Hepatocyte (in vitro differentiated cells): ENCODE measurements around the gene TRMT61A. TPM values are rescaled to one million over a fixed set of nuclear protein-coding genes. Genes with fewer than 3 reads are reported as not detected.

ENCODE experiments used
- DNase-seq: peaks from one replicate; pipeline ENCODE4 v3.0.0-alpha.2; 2016; ENCODE audit warnings: low spot score
- H2AFZ ChIP-seq: fragments of 200-600 bp; sonication (generic); 2 replicates; pipeline ENCODE4 v1.6.0; 2016; ENCODE audit warnings: antibody characterized with exemption, mild to moderate bottlenecking
- H3K27ac ChIP-seq: fragments of 200-600 bp; sonication (generic); 2 replicates; pipeline ENCODE4 v1.5.1; 2016; ENCODE audit warnings: mild to moderate bottlenecking
- H3K27me3 ChIP-seq: fragments of 200-600 bp; sonication (generic); 2 replicates; pipeline ENCODE4 v1.6.1; 2016
- H3K36me3 ChIP-seq: fragments of 200-600 bp; sonication (generic); replicated peaks from 2 replicates; pipeline ENCODE4 v1.5.1; 2016; ENCODE audit warnings: low read depth; ENCODE audit not compliant: insufficient read depth
- H3K4me1 ChIP-seq: fragments of 200-600 bp; sonication (generic); 2 replicates; pipeline ENCODE4 v1.5.1; 2016; ENCODE audit warnings: mild to moderate bottlenecking, moderate library complexity; ENCODE audit not compliant: insufficient read depth
- H3K4me2 ChIP-seq: fragments of 200-600 bp; sonication (generic); 2 replicates; pipeline ENCODE4 v1.6.0; 2016
- H3K4me3 ChIP-seq: fragments of 200-600 bp; sonication (generic); 2 replicates; pipeline ENCODE4 v1.5.1; 2016; ENCODE audit warnings: mild to moderate bottlenecking
- H3K79me2 ChIP-seq: fragments of 200-600 bp; sonication (generic); 2 replicates; pipeline ENCODE4 v1.6.0; 2017; ENCODE audit warnings: mild to moderate bottlenecking
- H3K9me2 ChIP-seq: fragments of 200-600 bp; sonication (generic); replicated peaks from 2 replicates; pipeline ENCODE4 v1.6.0; 2017; ENCODE audit warnings: mild to moderate bottlenecking; ENCODE audit not compliant: insufficient read depth
- H3K9me3 ChIP-seq: fragments of 200-600 bp; sonication (generic); 2 replicates; pipeline ENCODE4 v1.5.1; 2016; ENCODE audit warnings: low read depth, mild to moderate bottlenecking
- H4K20me1 ChIP-seq: fragments of 200-600 bp; sonication (generic); 2 replicates; pipeline ENCODE4 v1.6.0; 2016; ENCODE audit warnings: mild to moderate bottlenecking; ENCODE audit not compliant: insufficient read depth, poor library complexity, severe bottlenecking
- CTCF ChIP-seq: fragments of 200-600 bp; sonication (generic); IDR thresholded peaks from 2 replicates; pipeline ENCODE4 v1.5.1; 2016; ENCODE audit warnings: antibody characterized with exemption, mild to moderate bottlenecking; ENCODE audit not compliant: poor library complexity
- EZH2 ChIP-seq: fragments of 200-600 bp; sonication (generic); IDR thresholded peaks from 2 replicates; pipeline ENCODE4 v1.6.1; 2016; ENCODE audit warnings: antibody characterized with exemption, mild to moderate bottlenecking, borderline replicate concordance
- EZH2phosphoT487 ChIP-seq: fragments of 200-600 bp; sonication (generic); IDR thresholded peaks from one replicate; pipeline ENCODE4 v1.6.1; 2018; ENCODE audit warnings: antibody characterized with exemption, mild to moderate bottlenecking, low read depth, moderate library complexity; ENCODE audit not compliant: unreplicated experiment, severe bottlenecking
- WGBS: methylation state at CpG from one replicate; pipeline ENCODE4 v1.1.6; 2016; ENCODE audit warnings: low lambda C conversion rate; ENCODE audit errors: missing lambda C conversion rate; 5-methylcytosine and 5-hydroxymethylcytosine counted together
- polyA plus RNA-seq: library from polyadenylated mRNA; unstranded; fragments of >200 nt; fragmentation: Nextera tagmentation; extraction: Ambion mirVana; gene quantifications from 2 replicates; pipeline ENCODE4 v1.2.1, GENCODE V29; 2016
- total RNA-seq: library from RNA; depleted of rRNA; stranded (reverse); fragments of >200 nt; gene quantifications from 2 replicates; pipeline ENCODE4 v1.2.3, GENCODE V29; 2014

The TRMT61A gene
- total and polyA plus RNA-seq, 2 experiments from 2014 or later, result 8.9 to 13.2 TPM

GRCh38 chr14:103551338-103551762 is 22.4 kb downstream of the TRMT61A start:
- no peak for DNase-seq
- Histone ChIP-seq H4K20me1 (no peaks in the 10 kb centered on the region), H3K4me1 (no peaks in the 10 kb centered on the region), H3K9me2 (no peaks in the 10 kb centered on the region), H3K79me2 (peaks cover 12% of the 10 kb centered on the region), H3K27ac (no peak overlapping the region), H3K36me3 (no peaks in the 10 kb centered on the region), H3K9me3 (no peaks in the 10 kb centered on the region), H3K27me3 (no peaks in the 10 kb centered on the region), H3K4me2 (no peak overlapping the region), H2AFZ (no peak overlapping the region), H3K4me3 (no peak overlapping the region)
- 93% methylated on average over 17 of the region's 17 CpGs for WGBS
- no peak for TF ChIP-seq CTCF
- no peak for TF ChIP-seq EZH2phosphoT487
- TF ChIP-seq EZH2, result no peak

GRCh38 chr14:103552011-103552845 is 23.2 kb downstream of the TRMT61A start:
- Histone ChIP-seq H3K4me3 (no peak overlapping the region), H3K9me3 (no peaks in the 10 kb centered on the region), H3K4me1 (no peaks in the 10 kb centered on the region), H4K20me1 (peaks cover 6% of the 10 kb centered on the region), H2AFZ (no peak overlapping the region), H3K27ac (no peak overlapping the region), H3K9me2 (no peaks in the 10 kb centered on the region), H3K36me3 (no peaks in the 10 kb centered on the region), H3K4me2 (no peak overlapping the region), H3K27me3 (no peaks in the 10 kb centered on the region), H3K79me2 (peaks cover 21% of the 10 kb centered on the region)
- WGBS, result 85% methylated on average over 18 of the region's 18 CpGs
- no peak for TF ChIP-seq CTCF
- TF ChIP-seq EZH2, result no peak
- no peak for TF ChIP-seq EZH2phosphoT487
- no peak for DNase-seq

GRCh38 chr14:103552846-103553210 is 23.8 kb downstream of the TRMT61A start:
- no peaks in the 10 kb centered on the region for H3K36me3 ChIP-seq
- peaks cover 10% of the 10 kb centered on the region for H4K20me1 ChIP-seq
- H3K4me3 ChIP-seq, result no peak overlapping the region
- no peaks in the 10 kb centered on the region for H3K27me3 ChIP-seq
- H3K79me2 ChIP-seq, result peaks cover 27% of the 10 kb centered on the region
- no peak overlapping the region for H3K4me2 ChIP-seq
- no peak overlapping the region for H2AFZ ChIP-seq
- H3K27ac ChIP-seq, result no peak overlapping the region
- DNase-seq, result no peak
- H3K9me3 ChIP-seq, result no peaks in the 10 kb centered on the region
- no peaks in the 10 kb centered on the region for H3K4me1 ChIP-seq
- TF ChIP-seq CTCF (no peak), EZH2 (no peak), EZH2phosphoT487 (no peak)
- 94% methylated on average over 11 of the region's 11 CpGs for WGBS
- no peaks in the 10 kb centered on the region for H3K9me2 ChIP-seq
